ENCODE data around the gene FAM83D. TPM values are rescaled to one million over a fixed set of nuclear protein-coding genes. Genes with fewer than 3 reads are reported as not detected.

FAM83D gene
- total RNA-seq, 3 donors from 2014 or later, result 3.4 to 13.9 (median 13.1) TPM

DNA sequence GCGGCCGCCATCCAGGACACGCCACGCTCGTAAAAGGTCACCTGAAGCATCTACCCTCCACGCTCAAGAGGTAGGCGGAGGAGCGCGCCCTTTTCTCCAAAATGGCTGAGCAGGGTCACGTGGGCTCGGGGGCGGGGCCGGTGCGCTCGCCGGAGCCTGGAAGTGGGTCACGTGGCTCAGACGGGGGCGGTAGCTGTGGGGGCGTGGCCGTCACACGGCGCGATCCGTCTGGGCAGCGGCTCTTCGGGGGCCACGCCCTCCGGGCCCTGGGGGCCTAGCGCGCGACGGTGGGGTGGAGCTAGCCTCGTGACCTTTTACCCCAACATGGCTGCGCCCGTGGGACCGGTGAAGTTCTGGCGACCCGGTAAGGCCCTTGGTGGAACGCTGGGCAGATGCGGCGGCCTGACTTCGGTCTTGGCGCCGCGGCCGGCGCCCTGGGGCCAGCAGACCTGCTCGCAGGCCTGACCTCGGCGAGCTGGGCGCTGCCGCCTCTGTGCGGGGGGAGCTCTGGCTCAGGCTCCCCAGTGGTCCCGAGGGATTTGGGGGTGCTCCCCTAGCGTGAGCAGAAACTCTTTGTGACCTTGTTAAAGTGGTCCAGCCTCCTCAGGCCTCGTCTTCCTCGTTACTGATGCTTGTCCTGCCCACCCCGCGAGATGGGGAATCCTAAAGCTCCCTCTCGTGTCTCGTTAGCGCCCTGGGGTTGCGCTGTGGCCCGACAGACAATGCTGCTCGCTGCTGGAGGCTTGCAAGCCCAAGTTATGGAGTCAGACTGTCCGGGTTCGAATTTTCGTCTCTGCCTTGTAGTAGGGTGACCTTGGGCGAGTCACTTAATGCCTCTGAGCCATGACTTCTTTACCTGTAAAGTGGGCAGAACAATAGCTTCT is 36.1 kb downstream of the FAM83D start, which contains the start of gene DHX35:
DHX35 (plus strand) TSS at position 301 of the 884 bp plus-strand sequence; CDS start at position 325, 24 bp downstream.
- H3K36me3 ChIP-seq (ENCODE audit: low read depth), result no peaks in the 10 kb centered on the region
- DNase-seq, result peak; percentile 99 to 100 (median 99)
- peak within 1 kb of the TSS; percentile 91 for H3K4me3 ChIP-seq
- TF ChIP-seq CTCF (IDR thresholded peaks at IDR 0.05), result no peak
- H3K9me3 ChIP-seq, result no peaks in the 10 kb centered on the region
- peaks cover 12% of the 10 kb centered on the region for H3K4me1 ChIP-seq (ENCODE audit: low read depth)
- intact Hi-C loops (cut with DNase I, micrococcal nuclease), result no loop called here
- peak; percentile 100 for ATAC-seq

GRCh38 chr20:38962928-38963401 is 36.7 kb downstream of the FAM83D start:
- DNase-seq (peak in 1 of 3 donors; percentile 30), ATAC-seq (no peak)
- TF ChIP-seq CTCF (IDR thresholded peaks at IDR 0.05), result no peak
- H3K4me3 ChIP-seq, result peak overlapping the region; percentile 91
- no peaks in the 10 kb centered on the region for H3K9me3 ChIP-seq
- H3K36me3 ChIP-seq (ENCODE audit: low read depth), result no peaks in the 10 kb centered on the region
- intact Hi-C loops (cut with DNase I, micrococcal nuclease), result no loop called here
- peaks cover 14% of the 10 kb centered on the region for H3K4me1 ChIP-seq (ENCODE audit: low read depth)

- no peak for ATAC-seq
- H3K4me1 ChIP-seq (ENCODE audit: low read depth), result peaks cover 20% of the 10 kb centered on the region
- H3K9me3 ChIP-seq, result no peaks in the 10 kb centered on the region
- intact Hi-C loops (cut with DNase I, micrococcal nuclease), result no loop called here
- H3K36me3 ChIP-seq (ENCODE audit: low read depth), result no peaks in the 10 kb centered on the region
- TF ChIP-seq CTCF (IDR thresholded peaks at IDR 0.05), result no peak
- no peak for DNase-seq
- no peak overlapping the region for H3K4me3 ChIP-seq
Measured at GRCh38 chr20:38963745-38964144, 37.5 kb downstream of the FAM83D start.

DNA sequence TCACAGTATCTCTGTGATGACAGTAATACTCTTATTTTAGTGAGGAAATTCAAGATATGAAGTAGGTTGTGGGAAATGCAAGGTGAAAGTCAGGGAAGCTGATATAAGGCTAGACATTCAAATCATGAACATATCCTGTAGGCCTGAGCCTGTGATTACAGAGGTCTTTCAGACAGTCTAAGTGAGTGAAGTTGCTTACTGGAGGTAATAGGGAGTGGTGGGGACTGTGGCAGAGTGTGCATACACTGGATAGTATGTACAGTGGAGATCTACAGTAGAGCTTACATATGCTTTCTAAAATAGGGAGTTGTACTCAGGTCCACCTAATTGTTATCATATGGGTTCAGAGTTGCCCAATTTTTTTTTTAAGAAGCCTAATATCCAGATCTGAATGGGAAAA is 39.0 kb downstream of the FAM83D start:
- H3K4me1 ChIP-seq (ENCODE audit: low read depth), result peaks cover 27% of the 10 kb centered on the region
- no peaks in the 10 kb centered on the region for H3K36me3 ChIP-seq (ENCODE audit: low read depth)
- H3K9me3 ChIP-seq, result no peaks in the 10 kb centered on the region
- intact Hi-C loops (cut with DNase I, micrococcal nuclease), result no loop called here
- no peak for DNase-seq
- no peak for ATAC-seq
- TF ChIP-seq CTCF (IDR thresholded peaks at IDR 0.05), result no peak
- H3K4me3 ChIP-seq, result no peak overlapping the region

GRCh38 chr20:38968090-38968489 is 41.9 kb downstream of the FAM83D start:
- intact Hi-C loops (cut with DNase I, micrococcal nuclease), result no loop called here
- no peaks in the 10 kb centered on the region for H3K36me3 ChIP-seq (ENCODE audit: low read depth)
- ATAC-seq (no peak), DNase-seq (no peak)
- TF ChIP-seq CTCF (IDR thresholded peaks at IDR 0.05), result no peak
- H3K9me3 ChIP-seq, result no peaks in the 10 kb centered on the region
- no peak overlapping the region for H3K4me3 ChIP-seq
- peaks cover 22% of the 10 kb centered on the region for H3K4me1 ChIP-seq (ENCODE audit: low read depth)
